IMR-90 (cell line): ENCODE data around the gene IL1RAP. TPM values are rescaled to one million over a fixed set of nuclear protein-coding genes. Genes with fewer than 3 reads are reported as not detected.

Experiments
- ATAC-seq: fragments of 200-7000 bp; cut with Tn5 transposase; 2 replicates; pipeline ENCODE4 v1.9.1; 2020; ENCODE audit warnings: low read depth, mild to moderate bottlenecking, moderate library complexity
- BruUV-seq: library from RNA; stranded (reverse); fragments of 400-500 nt; replicated peaks from 2 replicates; lab custom pipeline; 2021; lab: Mats Ljungman, UMichigan
- CTCF ChIA-PET: fragments of 300-600 bp; formaldehyde crosslinking; extraction: SDS; loops from one replicate; lab custom pipeline; 2021; ENCODE audit warnings: antibody characterized with exemption; lab: Yijun Ruan, JAX
- POLR2A ChIA-PET: fragments of 300-600 bp; sonication (Branson Sonifier 250); formaldehyde crosslinking; loops from one replicate; lab custom pipeline; 2022; ENCODE audit warnings: antibody characterized with exemption; ENCODE audit not compliant: unreplicated experiment; lab: Charles Lee
- DNase-seq: peaks from one replicate; pipeline ENCODE4 v3.0.0; 2013
- H2AFZ ChIP-seq: replicated peaks from 2 replicates; pipeline ENCODE3; 2013; ENCODE audit warnings: low read length, mild to moderate bottlenecking; ENCODE audit not compliant: poor library complexity
- H2AK5ac ChIP-seq: 2 replicates; pipeline ENCODE4 v1.6.1; 2013; ENCODE audit warnings: low read depth, low read length, inconsistent platforms
- H2AK9ac ChIP-seq: replicated peaks from 2 replicates; pipeline ENCODE3; 2013; ENCODE audit warnings: mild to moderate bottlenecking, low read depth, low read length, moderate library complexity; ENCODE audit not compliant: poor library complexity
- H2BK120ac ChIP-seq: 2 replicates; pipeline ENCODE4 v1.6.1; 2013; ENCODE audit warnings: low read depth, low read length, inconsistent platforms
- H2BK15ac ChIP-seq: 3 replicates; pipeline ENCODE4 v1.6.1; 2013; ENCODE audit warnings: low read depth, low read length, inconsistent platforms
- H2BK20ac ChIP-seq: 2 replicates; pipeline ENCODE4 v1.6.1; 2013; ENCODE audit warnings: low read depth, mild to moderate bottlenecking, inconsistent platforms, low read length, moderate library complexity
- H2BK5ac ChIP-seq: 2 replicates; pipeline ENCODE4 v1.6.1; 2013; ENCODE audit warnings: mild to moderate bottlenecking, low read depth, low read length, inconsistent platforms; ENCODE audit not compliant: poor library complexity, severe bottlenecking
- H3K14ac ChIP-seq: replicated peaks from 2 replicates; pipeline ENCODE4 v1.6.1; 2013; ENCODE audit warnings: low read depth, low read length, inconsistent platforms
- H3K18ac ChIP-seq: 2 replicates; pipeline ENCODE4 v1.6.1; 2013; ENCODE audit warnings: low read depth, low read length, control low read depth
- H3K23ac ChIP-seq: 2 replicates; pipeline ENCODE4 v1.6.1; 2013; ENCODE audit warnings: low read depth, low read length, inconsistent platforms
- H3K27ac ChIP-seq: 2 replicates; pipeline ENCODE4 v1.5.1; 2013; ENCODE audit warnings: mild to moderate bottlenecking, control low read depth, low read length; ENCODE audit not compliant: insufficient read depth
- H3K27me3 ChIP-seq: 2 replicates; pipeline ENCODE4 v1.6.1; 2013; ENCODE audit warnings: low read length; ENCODE audit not compliant: control insufficient read depth, insufficient read depth
- H3K36me3 ChIP-seq: 2 replicates; pipeline ENCODE4 v1.6.1; 2013; ENCODE audit warnings: low read length, mixed read lengths; ENCODE audit not compliant: control insufficient read depth, insufficient read depth
- H3K4ac ChIP-seq: 2 replicates; pipeline ENCODE4 v1.6.1; 2013; ENCODE audit warnings: low read depth, low read length, inconsistent platforms
- H3K4me1 ChIP-seq: 2 replicates; pipeline ENCODE4 v1.6.1; 2013; ENCODE audit warnings: low read length, mixed read lengths; ENCODE audit not compliant: control insufficient read depth, insufficient read depth
- H3K4me2 ChIP-seq: 2 replicates; pipeline ENCODE4 v1.6.1; 2013; ENCODE audit warnings: low read depth, mild to moderate bottlenecking, control low read depth, low read length, moderate library complexity
- H3K4me3 ChIP-seq: 2 replicates; pipeline ENCODE4 v1.5.1; 2013; ENCODE audit warnings: low read depth, mild to moderate bottlenecking, control low read depth, low read length, moderate library complexity; ENCODE audit not compliant: insufficient read depth
- H3K56ac ChIP-seq: 2 replicates; pipeline ENCODE4 v1.6.1; 2013; ENCODE audit warnings: low read length, inconsistent platforms; ENCODE audit not compliant: insufficient read depth; ENCODE audit errors: extremely low read depth
- H3K79me1 ChIP-seq, 2 experiments: 2 replicates each; pipeline ENCODE4 v1.6.1; 2013; ENCODE audit warnings: low read length in 2 of 2, inconsistent platforms in 1 of 2, low read depth in 1 of 2
- H3K9ac ChIP-seq: 2 replicates; pipeline ENCODE4 v1.6.1; 2013; ENCODE audit warnings: low read depth, low read length, control low read depth
- H3K9me1 ChIP-seq: 2 replicates; pipeline ENCODE4 v1.6.1; 2013; ENCODE audit warnings: low read length, inconsistent platforms; ENCODE audit not compliant: insufficient read depth
- H3K9me3 ChIP-seq: 2 replicates; pipeline ENCODE4 v1.6.1; 2013; ENCODE audit warnings: low read length; ENCODE audit not compliant: control insufficient read depth, insufficient read depth
- H4K20me1 ChIP-seq: 2 replicates; pipeline ENCODE4 v1.6.1; 2013; ENCODE audit warnings: low read length, inconsistent platforms; ENCODE audit not compliant: insufficient read depth
- H4K5ac ChIP-seq: 2 replicates; pipeline ENCODE4 v1.6.1; 2013; ENCODE audit warnings: mild to moderate bottlenecking, low read depth, low read length, control low read depth
- H4K8ac ChIP-seq, 2 experiments: 2 replicates each; pipeline ENCODE4 v1.6.1; 2013; ENCODE audit warnings: low read depth in 2 of 2, low read length in 2 of 2, control low read depth in 1 of 2, inconsistent platforms in 1 of 2
- H4K91ac ChIP-seq: 2 replicates; pipeline ENCODE4 v1.6.1; 2013; ENCODE audit warnings: low read depth, low read length, inconsistent platforms; ENCODE audit not compliant: insufficient read depth
- CEBPB ChIP-seq: IDR thresholded peaks from 2 replicates; pipeline ENCODE4 v1.6.1; 2012; ENCODE audit warnings: low read depth, low read length, improper control_type of control experiment
- SMC3 ChIP-seq: fragments of 150-350 bp; IDR thresholded peaks from 2 replicates; pipeline ENCODE4 v1.6.1; 2016; ENCODE audit warnings: low read depth, mild to moderate bottlenecking, antibody characterized with exemption, low read length, moderate library complexity
- WGBS, 2 experiments: methylation state at CpG; one replicate each; pipeline versions ENCODE4 v1.1.5 to v1.1.7; 2013; ENCODE audit warnings: missing lambda C conversion rate in 2 of 2; ENCODE audit not compliant: insufficient read length in 1 of 2; ENCODE audit errors: extremely low coverage in 2 of 2; 5-methylcytosine and 5-hydroxymethylcytosine counted together
- dilution Hi-C: fragments of 300-500 bp; cut with HindIII; formaldehyde crosslinking; loops from one replicate; pipeline ENCODE4 v1.14.3; 2018; ENCODE audit warnings: low sequenced_read_pairs; ENCODE audit not compliant: unreplicated experiment
- in situ Hi-C: fragments of 300-500 bp; cut with MboI; formaldehyde crosslinking; loops from 3 replicates; pipeline ENCODE4 v1.14.3; 2019; ENCODE audit warnings: low sequenced_read_pairs, inconsistent platforms, mixed read lengths
- intact Hi-C: fragments of 100-400 bp; cut with micrococcal nuclease; formaldehyde crosslinking; loops from 2 replicates; pipeline ENCODE4 v1.10.0; 2022
- polyA plus RNA-seq, 3 experiments: library from polyadenylated mRNA; depleted of rRNA; stranded (reverse); fragments of >200 nt; gene quantifications; 2 replicates each; pipeline ENCODE4 v1.2.3, GENCODE V29; 2012; ENCODE audit warnings: low replicate concordance in 1 of 3
- total RNA-seq: library from RNA; depleted of rRNA; stranded (reverse); fragments of >200 nt; gene quantifications from 2 replicates; pipeline ENCODE4 v1.2.3, GENCODE V29; 2012

The IL1RAP gene
- total and polyA plus RNA-seq, 2 of the 4 experiments (the other 2 are of a cell fraction), result 8.3 to 11.3 TPM

DNA sequence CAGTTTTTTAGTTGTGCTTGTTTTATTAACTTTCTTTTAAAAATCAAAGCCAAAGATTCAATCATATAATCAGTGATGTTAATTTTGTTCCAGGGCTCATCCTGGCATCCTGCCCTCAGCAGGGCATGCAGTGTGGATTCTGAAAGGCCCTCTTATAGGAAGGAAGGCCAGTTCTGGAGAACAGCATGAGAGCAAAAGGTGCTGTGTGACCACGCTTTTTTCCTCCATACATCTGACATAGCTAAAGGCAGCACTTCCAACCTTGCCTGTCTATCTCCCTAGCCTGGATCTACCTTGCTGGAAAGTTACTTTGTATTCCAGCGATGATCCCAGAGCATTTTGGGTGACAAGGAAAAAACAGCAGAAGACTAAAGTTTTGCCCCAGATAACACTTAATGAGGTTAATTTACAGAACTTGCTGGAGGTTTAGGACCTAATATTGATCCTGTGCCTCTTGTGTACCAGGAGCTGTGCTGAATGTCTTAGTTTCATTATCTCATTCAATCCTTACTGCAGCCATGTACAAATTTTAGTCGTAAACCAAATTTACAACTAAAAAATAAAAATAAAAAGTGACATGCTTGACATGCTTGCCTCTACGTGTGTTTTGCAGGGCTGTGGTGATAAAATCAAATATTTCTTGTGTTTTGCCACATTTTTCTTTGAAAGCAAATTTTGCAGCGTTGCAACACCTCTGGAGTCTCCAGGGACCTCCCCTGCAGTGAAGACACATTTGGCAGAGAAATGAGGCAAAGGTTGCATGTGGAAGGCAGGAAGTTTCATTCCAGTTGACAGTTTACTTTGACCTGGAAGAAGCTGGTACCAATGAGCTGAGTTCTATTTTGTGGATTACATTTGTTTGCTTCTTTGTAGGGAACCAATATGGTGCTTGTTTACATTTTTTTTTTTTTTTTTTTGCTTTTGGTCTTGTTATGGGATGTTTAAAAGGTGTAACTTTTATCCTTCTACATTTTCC lies 13.2 kb downstream of the IL1RAP start:
- 0 out of 2 replicates have a peak overlapping the region, but pooled peaks have one; percentile 17 for H3K23ac ChIP-seq
- H3K4me2 ChIP-seq, result no peak overlapping the region
- intact Hi-C loops, result no loop called here
- no peak overlapping the region for H2BK15ac ChIP-seq
- H2BK5ac ChIP-seq, result no peak overlapping the region
- no peak overlapping the region for H2BK120ac ChIP-seq
- ATAC-seq (no peak), DNase-seq (no peak)
- dilution Hi-C loops, result no loop called here
- in situ Hi-C loops, result no loop called here
- peak overlapping the region; percentile 8; the same call in 1 of the 2 replicates for H4K5ac ChIP-seq
- H3K9me1 ChIP-seq, result no peaks in the 10 kb centered on the region
- no peaks in the 10 kb centered on the region for H3K36me3 ChIP-seq
- H3K4me1 ChIP-seq, result peaks cover 12% of the 10 kb centered on the region
- H2AK9ac ChIP-seq, result no peak overlapping the region
- no peak overlapping the region; a peak in 1 of 4 replicates for H4K8ac ChIP-seq
- no peak overlapping the region for H4K91ac ChIP-seq
- ChIA-PET POLR2A (no interaction called here), CTCF (no interaction called here)
- no peak overlapping the region for H3K4ac ChIP-seq
- peak overlapping the region; percentile 6; the same call in 1 of the 2 replicates for H3K56ac ChIP-seq
- H3K79me1 ChIP-seq, result peaks cover 15 to 22% of the 10 kb centered on the region in 2 experiments
- H3K18ac ChIP-seq, result no peak overlapping the region
- no TSS peak for BruUV-seq
- H3K9ac ChIP-seq, result no peak overlapping the region
- H3K27me3 ChIP-seq, result no peaks in the 10 kb centered on the region
- peak; percentile 37; the same call in 1 of the 2 replicates for TF ChIP-seq CEBPB
- TF ChIP-seq SMC3, result no peak
- no peak overlapping the region for H2BK20ac ChIP-seq
- H3K27ac ChIP-seq, result no peak overlapping the region
- no peaks in the 10 kb centered on the region for H3K9me3 ChIP-seq
- no peaks in the 10 kb centered on the region for H4K20me1 ChIP-seq
- no peak overlapping the region; the same call in 1 of the 2 replicates for H3K14ac ChIP-seq
- H3K4me3 ChIP-seq, result no peak overlapping the region
- H2AFZ ChIP-seq, result no peak overlapping the region
- H2AK5ac ChIP-seq, result peak overlapping the region; percentile 11; the same call in 1 of the 2 replicates
- no CpG with 5 or more reads among the region's 5 CpGs for WGBS, 2 experiments
